Loucy (cell line): ENCODE data around the gene CDH22.

Experiments
- H2AFZ ChIP-seq: fragments of 200-600 bp; sonication (generic); 2 replicates; pipeline ENCODE4 v1.6.0; 2016; ENCODE audit warnings: antibody characterized with exemption, mild to moderate bottlenecking, low read length, moderate library complexity
- H3F3A ChIP-seq: fragments of 200-600 bp; 2 replicates; pipeline ENCODE4 v1.6.0; 2016; ENCODE audit warnings: antibody characterized with exemption, low read depth, mild to moderate bottlenecking
- H3K27me3 ChIP-seq: fragments of 200-600 bp; sonication (generic); 2 replicates; pipeline ENCODE4 v1.6.1; 2014; ENCODE audit warnings: low read length, mild to moderate bottlenecking; ENCODE audit not compliant: insufficient read depth, poor library complexity, severe bottlenecking
- H3K36me3 ChIP-seq: fragments of 200-600 bp; sonication (generic); 2 replicates; pipeline ENCODE4 v1.6.1; 2016; ENCODE audit warnings: low read length; ENCODE audit not compliant: insufficient read depth
- H3K4me1 ChIP-seq: fragments of 200-600 bp; sonication (generic); 2 replicates; pipeline ENCODE4 v1.5.1; 2014; ENCODE audit warnings: low read length, mild to moderate bottlenecking; ENCODE audit not compliant: insufficient read depth, poor library complexity, severe bottlenecking
- H3K4me2 ChIP-seq: fragments of 200-600 bp; sonication (generic); 2 replicates; pipeline ENCODE4 v1.6.0; 2014; ENCODE audit warnings: antibody characterized with exemption, low read length, low read depth, mild to moderate bottlenecking; ENCODE audit not compliant: poor library complexity, severe bottlenecking
- H3K4me3 ChIP-seq: fragments of 200-600 bp; sonication (generic); 2 replicates; pipeline ENCODE4 v1.5.1; 2014; ENCODE audit warnings: low read length, mild to moderate bottlenecking, mixed read lengths; ENCODE audit not compliant: poor library complexity, severe bottlenecking
- H3K79me2 ChIP-seq: fragments of 200-600 bp; sonication (generic); 2 replicates; pipeline ENCODE4 v1.6.1; 2014; ENCODE audit warnings: low read length; ENCODE audit not compliant: insufficient read depth
- H3K9ac ChIP-seq: fragments of 200-600 bp; sonication (generic); 2 replicates; pipeline ENCODE4 v1.6.0; 2014; ENCODE audit warnings: mild to moderate bottlenecking, low read depth, low read length, moderate library complexity; ENCODE audit not compliant: poor library complexity, severe bottlenecking
- H3K9me2 ChIP-seq: fragments of 200-600 bp; sonication (generic); replicated peaks from 2 replicates; pipeline ENCODE4 v1.6.1; 2016; ENCODE audit warnings: low read depth, low read length, mixed read lengths
- H3K9me3 ChIP-seq: fragments of 200-600 bp; sonication (generic); 2 replicates; pipeline ENCODE4 v1.6.1; 2014; ENCODE audit warnings: mild to moderate bottlenecking, antibody characterized with exemption, low read length, low read depth; ENCODE audit not compliant: insufficient read depth
- H4K20me1 ChIP-seq: fragments of 200-600 bp; sonication (generic); 2 replicates; pipeline ENCODE4 v1.6.0; 2014; ENCODE audit warnings: antibody characterized with exemption, low read length, mild to moderate bottlenecking; ENCODE audit not compliant: insufficient read depth, poor library complexity, severe bottlenecking
- CTCF ChIP-seq: fragments of 200-600 bp; sonication (generic); conservative IDR thresholded peaks from 2 replicates; pipeline ENCODE4 v1.5.1; 2014; ENCODE audit warnings: mild to moderate bottlenecking, antibody characterized with exemption, low read length
- EZH2phosphoT487 ChIP-seq: fragments of 200-600 bp; IDR thresholded peaks from 2 replicates; pipeline ENCODE4 v1.6.1; 2018; ENCODE audit warnings: antibody characterized with exemption, mild to moderate bottlenecking, moderate library complexity, borderline replicate concordance

Gene CDH22

GRCh38 chr20:46213946-46214823 is 94.1 kb downstream of the CDH22 start:
- no peaks in the 10 kb centered on the region for H3K27me3 ChIP-seq

GRCh38 chr20:46212876-46213275 is 95.4 kb downstream of the CDH22 start:
- H3K4me1 ChIP-seq = no peaks in the 10 kb centered on the region
- no peaks in the 10 kb centered on the region for H3K36me3 ChIP-seq
- no peak overlapping the region for H3K4me2 ChIP-seq
- H3K9me3 ChIP-seq = no peaks in the 10 kb centered on the region
- no peak overlapping the region for H3K4me3 ChIP-seq
- H2AFZ ChIP-seq = no peak overlapping the region
- no peaks in the 10 kb centered on the region for H4K20me1 ChIP-seq
- no peaks in the 10 kb centered on the region for H3K27me3 ChIP-seq
- H3K79me2 ChIP-seq = no peaks in the 10 kb centered on the region
- no peaks in the 10 kb centered on the region for H3K9me2 ChIP-seq
- no peak for TF ChIP-seq CTCF
- TF ChIP-seq EZH2phosphoT487 = no peak
- no peak overlapping the region for H3K9ac ChIP-seq
- H3F3A ChIP-seq = no peaks in the 10 kb centered on the region

More at GRCh38 chr20:46213946-46214823, 94.1 kb downstream of the CDH22 start:
- Histone ChIP-seq H3K4me1 (no peaks in the 10 kb centered on the region), H3K9me2 (no peaks in the 10 kb centered on the region), H3K36me3 (no peaks in the 10 kb centered on the region), H3K9ac (no peak overlapping the region), H3F3A (no peaks in the 10 kb centered on the region), H2AFZ (no peak overlapping the region), H4K20me1 (no peaks in the 10 kb centered on the region), H3K4me2 (no peak overlapping the region), H3K4me3 (no peak overlapping the region), H3K79me2 (no peaks in the 10 kb centered on the region), H3K9me3 (no peaks in the 10 kb centered on the region)
- TF ChIP-seq EZH2phosphoT487 (no peak), CTCF (no peak)

GRCh38 chr20:46212252-46212651 is 96.0 kb downstream of the CDH22 start:
- H3K4me2 ChIP-seq = no peak overlapping the region
- no peak overlapping the region for H3K9ac ChIP-seq
- H2AFZ ChIP-seq = no peak overlapping the region
- no peaks in the 10 kb centered on the region for H3K9me3 ChIP-seq
- no peak for TF ChIP-seq CTCF
- no peak for TF ChIP-seq EZH2phosphoT487
- no peaks in the 10 kb centered on the region for H3K36me3 ChIP-seq
- H4K20me1 ChIP-seq = no peaks in the 10 kb centered on the region
- H3K4me3 ChIP-seq = no peak overlapping the region
- H3F3A ChIP-seq = no peaks in the 10 kb centered on the region
- H3K27me3 ChIP-seq = no peaks in the 10 kb centered on the region
- H3K79me2 ChIP-seq = no peaks in the 10 kb centered on the region
- no peaks in the 10 kb centered on the region for H3K4me1 ChIP-seq
- H3K9me2 ChIP-seq = no peaks in the 10 kb centered on the region
